Epithelial cell of proximal tubule (primary cell): ENCODE results near the gene ABCC9. TPM values are rescaled to one million over a fixed set of nuclear protein-coding genes. Genes with fewer than 3 reads are reported as not detected.
A peak's percentile ranks its signal among the peaks of the same experiment; 100 is the strongest.
"Not testable (repeated sequence)": the region's sequence is repeated elsewhere in the genome, so short reads cannot be mapped to it uniquely, and the experiment has no call there.

Experiments
- DNase-seq: peaks from one replicate; pipeline ENCODE4 v3.0.0-alpha.2; 2011; ENCODE audit warnings: low read depth
- H3K4me3 ChIP-seq: 2 replicates; pipeline ENCODE4 v1.5.1; 2011; ENCODE audit warnings: low read depth, mild to moderate bottlenecking, low read length
- CTCF ChIP-seq: conservative IDR thresholded peaks from 2 replicates; pipeline ENCODE4 v1.5.1; 2012; ENCODE audit warnings: low read depth, mild to moderate bottlenecking, low read length
- total RNA-seq: library from RNA; depleted of rRNA; stranded (reverse); fragments of >200 nt; gene quantifications from 2 replicates; pipeline ENCODE4 v1.2.3, GENCODE V29; 2015

The ABCC9 gene
- total RNA-seq, 1 donor from 2014 or later, result 0.23 TPM

- TF ChIP-seq CTCF, result no peak
- DNase-seq, result no peak
Observed at GRCh38 chr12:21918456-21918855, 22.8 kb downstream of the ABCC9 start.

DNA sequence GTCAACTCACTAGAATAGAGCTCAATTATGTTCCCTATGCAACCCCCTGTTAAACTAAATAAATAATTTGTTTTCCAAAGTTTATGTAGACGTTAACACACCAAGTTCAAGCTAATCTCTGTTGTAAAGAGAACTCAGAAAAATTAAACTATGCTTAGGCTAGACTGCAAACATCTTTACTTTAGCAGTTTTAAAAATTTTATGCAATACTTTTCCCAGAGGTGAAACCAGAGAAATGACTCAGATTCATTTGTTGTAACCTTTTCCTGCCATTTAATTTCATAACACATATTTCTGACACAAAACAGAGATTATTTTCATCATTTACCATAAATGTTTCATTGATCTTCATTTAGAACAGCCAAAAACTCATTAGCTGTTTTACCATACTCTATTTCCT is 27.4 kb downstream of the ABCC9 start:
- no peak for DNase-seq
- TF ChIP-seq CTCF, result no peak
- H3K4me3 ChIP-seq, result no peak overlapping the region

More at GRCh38 chr12:21918456-21918855, 22.8 kb downstream of the ABCC9 start:
- no peak overlapping the region for H3K4me3 ChIP-seq

- TF ChIP-seq CTCF, result no peak
- no peak for DNase-seq
- no peak overlapping the region for H3K4me3 ChIP-seq
Observed at GRCh38 chr12:21912318-21912717, 28.9 kb downstream of the ABCC9 start.

GRCh38 chr12:21911832-21912231 is 29.4 kb downstream of the ABCC9 start:
- no peak for TF ChIP-seq CTCF
- no peak for DNase-seq
- no peak overlapping the region for H3K4me3 ChIP-seq

GRCh38 chr12:21910657-21911056 is 30.6 kb downstream of the ABCC9 start:
- DNase-seq, result no peak
- no peak for TF ChIP-seq CTCF
- no peak overlapping the region for H3K4me3 ChIP-seq

DNA sequence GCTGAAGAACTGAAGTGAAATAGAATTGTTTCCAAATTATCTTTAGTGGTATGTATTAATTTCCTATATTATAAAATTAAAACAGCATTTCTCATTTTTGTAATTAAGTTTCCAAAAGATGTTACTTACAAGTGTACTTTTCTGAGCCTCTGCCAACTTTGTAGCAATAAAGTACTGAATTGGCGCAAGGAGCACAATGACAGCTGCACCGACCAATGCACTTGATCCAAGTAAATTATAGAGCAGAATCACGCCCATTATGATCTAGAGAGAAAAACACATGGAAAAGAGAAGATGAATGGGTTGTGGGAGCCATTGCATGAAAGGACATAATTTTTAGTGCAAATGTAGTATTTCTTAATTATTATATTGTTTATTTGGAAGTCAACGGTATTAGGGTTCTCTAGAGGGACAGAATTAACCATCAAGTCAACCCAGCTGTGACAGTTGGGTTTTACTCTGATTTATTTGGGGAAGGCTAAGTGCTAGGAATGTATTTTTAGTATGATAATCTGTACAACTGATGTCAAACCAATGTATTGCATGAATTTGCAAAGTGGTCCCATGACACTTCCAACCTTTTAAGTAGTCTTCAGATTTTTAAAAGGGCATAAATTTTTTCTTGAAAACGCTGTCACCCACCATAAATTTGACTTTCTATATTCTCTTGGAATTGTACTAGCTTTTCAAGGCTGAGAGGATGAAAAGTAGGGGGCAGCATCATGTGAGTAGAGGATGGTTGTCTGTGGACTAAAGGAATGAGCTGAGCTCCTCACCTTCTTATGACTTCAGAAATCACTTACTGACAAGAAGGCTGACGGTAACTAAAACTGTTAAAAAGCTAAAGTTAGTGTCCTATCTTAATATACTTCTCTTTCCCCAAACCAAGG is 33.0 kb downstream of the ABCC9 start:
- TF ChIP-seq CTCF, result no peak
- no peak overlapping the region for H3K4me3 ChIP-seq
- no peak for DNase-seq

DNA sequence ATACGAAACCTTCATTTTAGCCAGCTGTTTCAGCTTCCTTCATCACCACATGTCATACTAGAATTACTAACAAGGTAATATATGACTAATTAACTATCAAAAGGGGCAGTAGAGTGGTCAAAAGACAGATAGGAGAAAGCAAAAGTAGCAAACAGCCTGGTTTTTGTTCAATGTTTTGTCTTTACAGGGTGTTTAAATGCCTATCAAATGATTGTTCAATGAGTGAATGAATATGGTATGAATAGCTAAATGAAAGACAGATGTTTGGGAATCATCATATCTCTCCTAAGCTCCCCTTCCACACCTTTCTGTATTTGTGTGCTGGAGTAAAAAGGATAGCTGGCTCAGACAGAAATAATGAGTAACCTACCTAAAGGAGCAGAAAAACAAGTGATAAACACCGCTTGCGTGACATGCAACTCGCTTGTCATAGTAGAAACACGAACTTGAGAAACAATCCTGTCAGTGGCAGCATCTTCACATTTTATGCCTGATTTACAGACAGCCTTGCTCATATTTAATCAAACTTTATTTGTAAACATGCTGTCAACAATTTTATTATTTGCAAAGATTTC is 34.2 kb downstream of the ABCC9 start:
- no peak for TF ChIP-seq CTCF
- DNase-seq, result peak; percentile 27
- H3K4me3 ChIP-seq, result no peak overlapping the region

DNA sequence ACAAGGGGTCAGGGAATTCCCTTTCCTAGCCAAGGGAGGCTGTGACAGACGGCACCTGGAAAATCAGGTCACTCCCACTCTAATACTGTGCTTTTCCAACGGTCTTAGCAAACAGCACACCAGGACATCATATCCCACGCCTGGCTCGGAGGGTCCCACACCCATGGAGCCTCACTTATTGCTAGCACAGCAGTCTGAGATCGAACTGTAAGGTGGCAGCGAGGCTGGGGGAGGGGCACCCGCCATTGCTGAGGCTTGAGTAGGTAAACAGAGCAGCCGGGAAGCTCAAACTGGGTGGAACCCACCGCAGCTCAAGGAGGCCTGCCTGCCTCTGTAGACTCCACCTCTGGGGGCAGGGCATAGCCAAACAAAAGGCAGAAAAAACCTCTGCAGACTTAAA is 41.7 kb downstream of the ABCC9 start:
- H3K4me3 ChIP-seq, DNase-seq: not testable (repeated sequence)
